ENCODE results near the gene NET1.

DNA sequence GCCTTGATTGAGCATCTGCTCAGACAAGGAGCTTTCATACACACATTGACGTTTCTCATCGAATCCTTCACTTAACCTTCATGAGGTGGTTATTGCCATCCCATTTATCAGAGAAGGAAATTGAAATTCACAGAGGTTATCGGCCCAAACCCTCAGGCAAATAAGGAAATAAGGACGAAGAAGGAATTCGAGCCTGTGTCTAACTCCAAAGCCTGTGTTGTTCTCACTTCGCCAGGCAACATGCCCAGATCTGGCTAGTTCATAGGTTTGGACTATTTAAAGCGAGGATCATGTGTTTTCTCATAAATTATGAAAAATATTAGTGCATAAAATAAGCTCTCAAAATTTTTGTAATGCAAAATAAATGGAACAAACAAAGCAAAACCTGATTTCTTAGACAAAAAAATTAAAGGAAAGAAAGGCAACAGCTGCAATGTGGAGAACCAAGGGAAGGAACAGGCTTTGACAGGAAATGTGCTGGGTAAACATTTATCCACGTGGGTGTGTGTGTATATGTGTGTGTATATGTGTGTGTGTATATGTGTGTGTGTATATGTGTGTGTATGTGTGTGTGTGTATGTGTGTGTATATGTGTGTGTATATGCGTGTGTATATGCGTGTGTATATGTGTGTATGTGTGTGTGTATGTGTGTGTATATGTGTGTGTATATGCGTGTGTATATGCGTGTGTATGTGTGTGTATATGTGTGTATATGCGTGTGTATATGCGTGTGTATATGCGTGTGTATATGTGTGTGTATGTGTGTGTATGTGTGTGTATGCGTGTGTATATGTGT is 42.8 kb upstream of the NET1 start:
- TF ChIP-seq, protein P1, sequence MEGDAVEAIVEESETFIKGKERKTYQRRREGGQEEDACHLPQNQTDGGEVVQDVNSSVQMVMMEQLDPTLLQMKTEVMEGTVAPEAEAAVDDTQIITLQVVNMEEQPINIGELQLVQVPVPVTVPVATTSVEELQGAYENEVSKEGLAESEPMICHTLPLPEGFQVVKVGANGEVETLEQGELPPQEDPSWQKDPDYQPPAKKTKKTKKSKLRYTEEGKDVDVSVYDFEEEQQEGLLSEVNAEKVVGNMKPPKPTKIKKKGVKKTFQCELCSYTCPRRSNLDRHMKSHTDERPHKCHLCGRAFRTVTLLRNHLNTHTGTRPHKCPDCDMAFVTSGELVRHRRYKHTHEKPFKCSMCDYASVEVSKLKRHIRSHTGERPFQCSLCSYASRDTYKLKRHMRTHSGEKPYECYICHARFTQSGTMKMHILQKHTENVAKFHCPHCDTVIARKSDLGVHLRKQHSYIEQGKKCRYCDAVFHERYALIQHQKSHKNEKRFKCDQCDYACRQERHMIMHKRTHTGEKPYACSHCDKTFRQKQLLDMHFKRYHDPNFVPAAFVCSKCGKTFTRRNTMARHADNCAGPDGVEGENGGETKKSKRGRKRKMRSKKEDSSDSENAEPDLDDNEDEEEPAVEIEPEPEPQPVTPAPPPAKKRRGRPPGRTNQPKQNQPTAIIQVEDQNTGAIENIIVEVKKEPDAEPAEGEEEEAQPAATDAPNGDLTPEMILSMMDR (IDR thresholded peaks at IDR 0.05; ENCODE audit: extremely low read depth in 1 of 2, insufficient read depth in 1 of 2, low read depth in 1 of 2, low read length in 2 of 2) = no peak
- TF ChIP-seq EZH2 (IDR thresholded peaks at IDR 0.05; ENCODE audit: borderline replicate concordance, low read depth, low read length, severe bottlenecking) (no peak), POLR2A (IDR thresholded peaks at IDR 0.05; ENCODE audit: low read depth, low read length) (no peak), POLR2AphosphoS5 (IDR thresholded peaks at IDR 0.05; ENCODE audit: insufficient read depth, low read depth, low read length) (no peak)
- TF ChIP-seq, protein P2, sequence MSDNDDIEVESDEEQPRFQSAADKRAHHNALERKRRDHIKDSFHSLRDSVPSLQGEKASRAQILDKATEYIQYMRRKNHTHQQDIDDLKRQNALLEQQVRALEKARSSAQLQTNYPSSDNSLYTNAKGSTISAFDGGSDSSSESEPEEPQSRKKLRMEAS (IDR thresholded peaks at IDR 0.05; ENCODE audit: insufficient read depth, insufficient read length) = no peak
